Uterus (tissue), 4 donors: ENCODE data around the gene SVOP. TPM values are rescaled to one million over a fixed set of nuclear protein-coding genes. Genes with fewer than 3 reads are reported as not detected.

Source experiments
- DNase-seq, 2 donors: peaks; one replicate each; pipeline ENCODE4 v3.0.0-alpha.2; 2019 to 2020
- H3K27ac ChIP-seq, 2 donors: fragments of 200-600 bp; sonication (generic); 1 replicate in 1 of 2; 2 replicates in 1 of 2; pipeline ENCODE4 v1.5.1; 2016 to 2018
- H3K27me3 ChIP-seq, 2 donors: fragments of 200-600 bp; sonication (generic); one replicate each; pipeline ENCODE4 v1.5.1; 2018 to 2019; ENCODE audit warnings: control low read depth in 1 of 2
- H3K36me3 ChIP-seq, 2 donors: fragments of 200-600 bp; sonication (generic); one replicate each; pipeline ENCODE4 v1.5.1; 2019; ENCODE audit warnings: control low read depth in 1 of 2
- H3K4me1 ChIP-seq, 2 donors: fragments of 200-600 bp; sonication (generic); one replicate each; pipeline ENCODE4 v1.5.1; 2018 to 2019; ENCODE audit warnings: control low read depth in 1 of 2
- H3K4me3 ChIP-seq, 2 donors: fragments of 200-600 bp; sonication (generic); 1 replicate in 1 of 2; 2 replicates in 1 of 2; pipeline ENCODE4 v1.5.1; 2018 to 2019; ENCODE audit warnings: mild to moderate bottlenecking in 1 of 2
- H3K9me3 ChIP-seq, 2 donors: fragments of 200-600 bp; sonication (generic); one replicate each; pipeline ENCODE4 v1.5.1; 2019; ENCODE audit warnings: control low read depth in 1 of 2
- POLR2A ChIP-seq, 2 donors: fragments of 450-650 bp; IDR thresholded peaks; one replicate each; pipeline ENCODE4 v1.6.1; 2016; ENCODE audit warnings: antibody characterized with exemption in 2 of 2, mild to moderate bottlenecking in 1 of 2, moderate library complexity in 1 of 2
- intact Hi-C: fragments of 100-400 bp; cut with DNase I; formaldehyde crosslinking; loops from one replicate; pipeline ENCODE4 v1.15.1; 2023; ENCODE audit warnings: low total_unique reads
- total RNA-seq, 4 donors: library from RNA; depleted of rRNA in 3 of 4; stranded (reverse); fragments of >200 nt in 3 of 4; gene quantifications; one replicate each; pipeline versions ENCODE4 v1.1.0 to v1.2.4, GENCODE V29; 2014 to 2023
- TF ChIP-seq, protein P1 (sequence below), 4 experiments: fragments of 200-600 bp in 2 of 4; fragments of 450-650 bp in 2 of 4; sonication (generic) in 2 of 4; IDR thresholded peaks; one replicate each; pipeline ENCODE4 v1.5.1; 2016 to 2019; ENCODE audit warnings: antibody characterized with exemption in 4 of 4, mild to moderate bottlenecking in 2 of 4, moderate library complexity in 1 of 4
- donor health status: DM: yes; HTN: yes; CAD: no.

The SVOP gene
- total RNA-seq, 4 donors from 2014 or later = 0.14 TPM; not detected in 3

DNA sequence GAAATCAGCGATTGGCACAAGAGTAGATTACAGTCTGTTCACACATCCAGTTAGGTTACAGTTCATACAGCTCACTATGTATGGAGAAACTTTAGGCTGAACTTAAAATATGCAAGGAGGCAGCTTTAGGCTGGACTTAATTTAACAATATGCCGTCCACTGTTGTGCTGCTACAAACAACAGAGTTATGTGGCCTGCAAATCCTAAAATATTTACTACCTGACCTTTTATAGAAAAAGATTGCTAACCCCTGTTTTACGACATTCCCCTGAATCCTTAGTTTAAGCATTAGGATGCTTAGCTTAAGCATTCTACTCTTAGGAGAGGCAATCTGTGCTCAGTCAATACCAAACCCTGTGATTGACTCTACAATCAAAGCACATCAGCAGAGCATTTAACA is 90.1 kb downstream of the SVOP start:
- H3K4me3 ChIP-seq = no peak overlapping the region
- H3K27me3 ChIP-seq = no peaks in the 10 kb centered on the region
- H3K4me1 ChIP-seq = no peaks in the 10 kb centered on the region
- no peak for DNase-seq
- H3K36me3 ChIP-seq = no peaks in the 10 kb centered on the region
- no peak overlapping the region for H3K27ac ChIP-seq
- intact Hi-C loops = no loop called here
- TF ChIP-seq POLR2A (IDR thresholded peaks at IDR 0.05) = no peak
- TF ChIP-seq, protein P1, sequence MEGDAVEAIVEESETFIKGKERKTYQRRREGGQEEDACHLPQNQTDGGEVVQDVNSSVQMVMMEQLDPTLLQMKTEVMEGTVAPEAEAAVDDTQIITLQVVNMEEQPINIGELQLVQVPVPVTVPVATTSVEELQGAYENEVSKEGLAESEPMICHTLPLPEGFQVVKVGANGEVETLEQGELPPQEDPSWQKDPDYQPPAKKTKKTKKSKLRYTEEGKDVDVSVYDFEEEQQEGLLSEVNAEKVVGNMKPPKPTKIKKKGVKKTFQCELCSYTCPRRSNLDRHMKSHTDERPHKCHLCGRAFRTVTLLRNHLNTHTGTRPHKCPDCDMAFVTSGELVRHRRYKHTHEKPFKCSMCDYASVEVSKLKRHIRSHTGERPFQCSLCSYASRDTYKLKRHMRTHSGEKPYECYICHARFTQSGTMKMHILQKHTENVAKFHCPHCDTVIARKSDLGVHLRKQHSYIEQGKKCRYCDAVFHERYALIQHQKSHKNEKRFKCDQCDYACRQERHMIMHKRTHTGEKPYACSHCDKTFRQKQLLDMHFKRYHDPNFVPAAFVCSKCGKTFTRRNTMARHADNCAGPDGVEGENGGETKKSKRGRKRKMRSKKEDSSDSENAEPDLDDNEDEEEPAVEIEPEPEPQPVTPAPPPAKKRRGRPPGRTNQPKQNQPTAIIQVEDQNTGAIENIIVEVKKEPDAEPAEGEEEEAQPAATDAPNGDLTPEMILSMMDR (IDR thresholded peaks at IDR 0.05) = no peak
- H3K9me3 ChIP-seq = no peaks in the 10 kb centered on the region

DNA sequence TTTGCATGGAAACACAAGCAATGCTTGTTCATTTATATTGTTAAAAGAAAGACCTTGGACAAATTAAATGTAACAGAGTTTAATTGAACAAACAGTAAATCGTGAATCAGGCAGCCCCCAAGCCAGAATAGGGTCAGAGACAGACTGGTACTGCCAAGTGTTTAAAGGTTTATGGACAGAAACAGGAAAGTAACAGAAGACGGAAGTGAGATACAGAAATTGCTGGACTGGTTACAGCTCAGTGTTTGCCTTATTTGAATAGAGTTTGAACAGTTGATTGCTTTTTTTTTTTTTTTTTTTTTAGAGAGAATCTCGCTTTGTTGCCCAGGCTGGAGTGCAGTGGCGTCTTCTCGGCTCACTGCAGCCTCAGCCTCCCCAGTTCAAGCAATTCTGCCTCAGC is 90.7 kb downstream of the SVOP start:
- intact Hi-C loops = no loop called here
- Histone ChIP-seq H3K36me3 (no peaks in the 10 kb centered on the region), H3K4me1 (no peaks in the 10 kb centered on the region), H3K9me3 (no peaks in the 10 kb centered on the region), H3K27me3 (no peaks in the 10 kb centered on the region), H3K4me3 (no peak overlapping the region), H3K27ac (peak overlapping the region in 1 of 2 donors; percentile 2)
- DNase-seq = no peak
- TF ChIP-seq, protein P1 (IDR thresholded peaks at IDR 0.05) = no peak
- TF ChIP-seq POLR2A (IDR thresholded peaks at IDR 0.05) = no peak

DNA sequence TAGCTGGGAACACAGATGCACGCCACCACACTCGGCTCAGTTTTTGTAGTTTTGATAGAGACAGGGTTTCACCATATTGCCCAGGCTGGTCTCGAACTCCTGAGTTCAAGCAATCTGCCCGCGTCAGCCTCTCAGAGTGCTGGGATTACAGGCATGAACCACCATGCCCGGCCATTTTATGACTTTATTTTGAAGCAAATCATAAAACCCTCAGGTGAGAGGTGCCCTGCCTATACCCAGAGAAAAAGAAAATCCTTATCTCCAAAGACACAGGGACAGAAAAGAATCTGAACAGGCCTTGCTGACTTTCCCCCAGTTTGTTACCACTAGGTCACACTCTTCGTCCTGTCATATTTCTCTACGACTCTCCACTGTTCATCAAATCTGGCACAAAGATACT is 92.2 kb downstream of the SVOP start:
- H3K4me3 ChIP-seq = no peak overlapping the region
- no peaks in the 10 kb centered on the region for H3K27me3 ChIP-seq
- no peak for DNase-seq
- H3K9me3 ChIP-seq = no peaks in the 10 kb centered on the region
- intact Hi-C loops = no loop called here
- TF ChIP-seq, protein P1 (IDR thresholded peaks at IDR 0.05) = no peak
- no peak for TF ChIP-seq POLR2A (IDR thresholded peaks at IDR 0.05)
- no peak overlapping the region for H3K27ac ChIP-seq
- no peaks in the 10 kb centered on the region for H3K4me1 ChIP-seq
- H3K36me3 ChIP-seq = no peaks in the 10 kb centered on the region

DNA sequence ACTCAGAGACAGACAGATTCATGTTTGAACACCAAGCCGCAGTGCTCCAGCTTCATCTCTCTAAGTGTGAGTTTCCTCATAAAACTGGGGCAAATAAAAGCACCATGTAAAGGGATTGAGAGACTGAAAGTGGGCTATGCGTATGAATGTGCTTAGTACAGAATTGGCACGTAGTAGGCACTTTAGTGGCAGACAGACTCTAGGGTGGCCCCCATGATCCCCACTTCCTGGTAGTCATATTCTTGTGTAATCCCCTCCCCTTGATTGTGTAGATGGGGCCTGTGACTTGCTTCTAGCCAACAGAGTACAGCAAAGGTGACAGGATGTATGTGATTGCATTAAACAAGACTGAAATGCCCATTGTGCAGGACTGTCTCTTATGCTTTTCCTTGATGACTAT is 98.0 kb downstream of the SVOP start:
- Histone ChIP-seq H3K27ac (no peak overlapping the region), H3K36me3 (no peaks in the 10 kb centered on the region), H3K4me1 (no peaks in the 10 kb centered on the region), H3K9me3 (no peaks in the 10 kb centered on the region), H3K27me3 (no peaks in the 10 kb centered on the region), H3K4me3 (no peak overlapping the region)
- intact Hi-C loops = no loop called here
- no peak for DNase-seq
- TF ChIP-seq, protein P1 (IDR thresholded peaks at IDR 0.05) = no peak
- TF ChIP-seq POLR2A (IDR thresholded peaks at IDR 0.05) = no peak

DNA sequence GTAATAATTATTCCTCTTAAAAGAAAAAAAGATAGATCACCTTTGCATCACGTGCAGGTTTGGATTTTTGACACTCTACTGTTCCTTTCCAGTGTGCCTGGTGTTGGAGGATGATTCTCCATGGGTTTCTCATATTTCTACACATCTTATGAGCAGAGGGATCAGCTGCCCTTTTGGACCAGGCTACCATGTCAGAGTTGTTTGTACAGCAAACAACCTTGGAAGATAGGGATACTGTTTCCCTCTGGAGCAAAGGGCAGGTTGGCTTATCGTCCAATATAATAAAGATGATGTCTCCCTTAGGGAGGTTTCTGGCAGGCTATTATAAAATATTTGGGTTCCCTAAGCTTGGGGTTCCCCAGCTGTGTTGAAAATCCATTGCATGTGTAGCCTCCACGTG is 98.9 kb downstream of the SVOP start:
- TF ChIP-seq POLR2A (IDR thresholded peaks at IDR 0.05) = no peak
- Histone ChIP-seq H3K36me3 (no peaks in the 10 kb centered on the region), H3K27me3 (no peaks in the 10 kb centered on the region), H3K9me3 (no peaks in the 10 kb centered on the region), H3K4me1 (no peaks in the 10 kb centered on the region), H3K4me3 (no peak overlapping the region), H3K27ac (no peak overlapping the region)
- DNase-seq = no peak
- intact Hi-C loops = no loop called here

DNA sequence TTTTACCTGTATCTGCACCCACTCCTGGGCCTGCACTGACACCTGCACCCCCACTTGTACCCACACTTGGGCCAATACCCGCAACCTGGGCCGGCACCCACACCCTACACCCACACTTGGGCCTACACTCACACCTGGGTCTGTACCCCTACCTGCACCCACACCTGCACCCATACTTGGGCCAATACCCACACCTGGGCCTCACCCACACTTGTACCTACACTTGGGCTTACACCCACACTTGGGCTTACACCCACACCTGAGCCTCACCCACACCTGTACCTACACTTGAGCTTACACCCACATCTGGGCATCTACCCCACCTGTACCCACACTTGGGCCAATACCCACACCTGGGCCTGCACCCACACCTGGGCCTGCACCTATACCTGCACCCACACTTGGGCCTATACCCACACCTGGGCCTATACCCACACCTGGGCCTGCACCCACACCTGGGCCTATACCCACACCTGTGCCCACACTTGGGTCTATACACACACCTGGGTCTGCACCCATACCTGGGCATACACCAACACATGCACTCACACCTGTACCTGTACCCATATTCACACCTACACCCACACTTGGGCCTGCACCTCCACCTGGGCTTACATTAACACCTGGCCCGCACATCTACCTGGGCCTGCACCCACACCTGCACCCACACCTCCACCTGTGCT is 101.8 kb downstream of the SVOP start:
- Histone ChIP-seq H3K36me3 (no peaks in the 10 kb centered on the region), H3K4me1 (no peaks in the 10 kb centered on the region), H3K27me3 (no peaks in the 10 kb centered on the region), H3K27ac (no peak overlapping the region), H3K9me3 (no peaks in the 10 kb centered on the region), H3K4me3 (no peak overlapping the region)
- intact Hi-C loops = no loop called here
- TF ChIP-seq, protein P1 (IDR thresholded peaks at IDR 0.05) = no peak
- TF ChIP-seq POLR2A (IDR thresholded peaks at IDR 0.05) = no peak
- no peak for DNase-seq
